PC-9 (cell line): ENCODE measurements around the gene METTL13. TPM values are rescaled to one million over a fixed set of nuclear protein-coding genes. Genes with fewer than 3 reads are reported as not detected.

Experiments used
- BruUV-seq: library from RNA; stranded (reverse); fragments of 400-500 nt; replicated peaks from 2 replicates; lab custom pipeline; 2021; lab: Mats Ljungman, UMichigan
- CTCF ChIA-PET: fragments of 300-600 bp; sonication (Branson Sonifier 250); formaldehyde crosslinking; loops from one replicate; lab custom pipeline; 2022; ENCODE audit warnings: antibody characterized with exemption; lab: Charles Lee
- POLR2A ChIA-PET: fragments of 300-600 bp; sonication (Branson Sonifier 250); formaldehyde crosslinking; loops from one replicate; lab custom pipeline; 2022; ENCODE audit warnings: antibody characterized with exemption; ENCODE audit not compliant: unreplicated experiment; lab: Charles Lee
- DNase-seq, 2 experiments: peaks; one replicate each; pipeline versions ENCODE4 v3.0.0 to v3.0.0-alpha.2; 2015 to 2022; ENCODE audit warnings: mixed read lengths in 1 of 2
- H2AFZ ChIP-seq: fragments of 200-600 bp; sonication (generic); 2 replicates; pipeline ENCODE4 v1.8.1; 2017; ENCODE audit warnings: antibody characterized with exemption
- H3F3A ChIP-seq: fragments of 200-600 bp; sonication (generic); 2 replicates; pipeline ENCODE4 v1.8.1; 2017; ENCODE audit warnings: antibody characterized with exemption, mild to moderate bottlenecking, low read depth; ENCODE audit not compliant: insufficient read depth
- H3K27ac ChIP-seq: fragments of 200-600 bp; sonication (generic); 2 replicates; pipeline ENCODE4 v1.6.1; 2016; ENCODE audit warnings: mixed run types
- H3K27me3 ChIP-seq: fragments of 200-600 bp; sonication (generic); 2 replicates; pipeline ENCODE4 v1.6.1; 2016; ENCODE audit warnings: low read depth, mixed run types; ENCODE audit not compliant: insufficient read depth
- H3K36me3 ChIP-seq: fragments of 200-600 bp; sonication (generic); 2 replicates; pipeline ENCODE4 v1.6.1; 2016; ENCODE audit warnings: low read depth, mixed run types
- H3K4me1 ChIP-seq: fragments of 200-600 bp; sonication (generic); replicated peaks from 2 replicates; pipeline ENCODE4 v1.6.1; 2016; ENCODE audit warnings: mixed run types; ENCODE audit not compliant: insufficient read depth
- H3K4me2 ChIP-seq: fragments of 200-600 bp; sonication (generic); 2 replicates; pipeline ENCODE4 v1.6.1; 2017; ENCODE audit warnings: mixed run types
- H3K4me3 ChIP-seq: fragments of 200-600 bp; sonication (generic); 2 replicates; pipeline ENCODE4 v1.6.1; 2016; ENCODE audit warnings: mixed run types
- H3K79me2 ChIP-seq: fragments of 200-600 bp; sonication (generic); 2 replicates; pipeline ENCODE4 v1.6.1; 2017; ENCODE audit warnings: low read depth, mixed run types
- H3K9me2 ChIP-seq: fragments of 200-600 bp; sonication (generic); 2 replicates; pipeline ENCODE4 v1.8.1; 2017; ENCODE audit warnings: mild to moderate bottlenecking; ENCODE audit not compliant: insufficient read depth
- H3K9me3 ChIP-seq: fragments of 200-600 bp; sonication (generic); 2 replicates; pipeline ENCODE4 v1.8.1; 2016; ENCODE audit warnings: low read depth; ENCODE audit not compliant: insufficient read depth
- H4K20me1 ChIP-seq: fragments of 200-600 bp; sonication (generic); 2 replicates; pipeline ENCODE4 v1.8.1; 2017; ENCODE audit not compliant: insufficient read depth
- EZH2 ChIP-seq: fragments of 200-600 bp; sonication (generic); IDR thresholded peaks from 2 replicates; pipeline ENCODE4 v1.8.0; 2017; ENCODE audit warnings: antibody characterized with exemption, low read depth
- intact Hi-C: fragments of 100-400 bp; cut with micrococcal nuclease; formaldehyde crosslinking; loops from one replicate; pipeline ENCODE4 v1.10.0; 2022; ENCODE audit not compliant: unreplicated experiment
- total RNA-seq: library from RNA; stranded (reverse); gene quantifications from 2 replicates; pipeline ENCODE4 v1.2.3, GENCODE V29; 2021
- TF ChIP-seq, protein P1 (sequence below): fragments of 200-600 bp; sonication (generic); conservative IDR thresholded peaks from 2 replicates; pipeline ENCODE4 v1.6.1; 2017; ENCODE audit warnings: mixed run types, antibody characterized with exemption, mild to moderate bottlenecking, moderate library complexity

Gene METTL13
- total RNA-seq, 1 experiment from 2014 or later = 32.2 TPM

- POLR2A ChIA-PET = no interaction called here
- CTCF ChIA-PET = no interaction called here
- Histone ChIP-seq H3K79me2 (peaks cover 45% of the 10 kb centered on the region), H3K4me1 (peaks cover 10% of the 10 kb centered on the region), H3K27me3 (no peaks in the 10 kb centered on the region), H3K27ac (no peak overlapping the region), H3K4me2 (no peak overlapping the region), H3K36me3 (peaks cover 38% of the 10 kb centered on the region), H4K20me1 (peaks cover 14% of the 10 kb centered on the region; the same call in 1 of the 2 replicates), H3K9me2 (no peaks in the 10 kb centered on the region), H2AFZ (no peak overlapping the region), H3K4me3 (no peak overlapping the region), H3K9me3 (no peaks in the 10 kb centered on the region), H3F3A (peaks cover 8% of the 10 kb centered on the region; the same call in 1 of the 2 replicates)
- no TSS peak for BruUV-seq
- TF ChIP-seq, protein P1, sequence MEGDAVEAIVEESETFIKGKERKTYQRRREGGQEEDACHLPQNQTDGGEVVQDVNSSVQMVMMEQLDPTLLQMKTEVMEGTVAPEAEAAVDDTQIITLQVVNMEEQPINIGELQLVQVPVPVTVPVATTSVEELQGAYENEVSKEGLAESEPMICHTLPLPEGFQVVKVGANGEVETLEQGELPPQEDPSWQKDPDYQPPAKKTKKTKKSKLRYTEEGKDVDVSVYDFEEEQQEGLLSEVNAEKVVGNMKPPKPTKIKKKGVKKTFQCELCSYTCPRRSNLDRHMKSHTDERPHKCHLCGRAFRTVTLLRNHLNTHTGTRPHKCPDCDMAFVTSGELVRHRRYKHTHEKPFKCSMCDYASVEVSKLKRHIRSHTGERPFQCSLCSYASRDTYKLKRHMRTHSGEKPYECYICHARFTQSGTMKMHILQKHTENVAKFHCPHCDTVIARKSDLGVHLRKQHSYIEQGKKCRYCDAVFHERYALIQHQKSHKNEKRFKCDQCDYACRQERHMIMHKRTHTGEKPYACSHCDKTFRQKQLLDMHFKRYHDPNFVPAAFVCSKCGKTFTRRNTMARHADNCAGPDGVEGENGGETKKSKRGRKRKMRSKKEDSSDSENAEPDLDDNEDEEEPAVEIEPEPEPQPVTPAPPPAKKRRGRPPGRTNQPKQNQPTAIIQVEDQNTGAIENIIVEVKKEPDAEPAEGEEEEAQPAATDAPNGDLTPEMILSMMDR = no peak
- no peak for TF ChIP-seq EZH2
- DNase-seq = no peak
- intact Hi-C loops = no loop called here
Observed at GRCh38 chr1:171785766-171786165, 4.3 kb downstream of the METTL13 start.

GRCh38 chr1:171786534-171786933 is 5.1 kb downstream of the METTL13 start:
- intact Hi-C loops = no loop called here
- DNase-seq = no peak
- no peak overlapping the region for H2AFZ ChIP-seq
- peaks cover 14% of the 10 kb centered on the region; the same call in 1 of the 2 replicates for H4K20me1 ChIP-seq
- POLR2A ChIA-PET = no interaction called here
- H3K4me2 ChIP-seq = no peak overlapping the region
- H3K4me1 ChIP-seq = peaks cover 10% of the 10 kb centered on the region
- CTCF ChIA-PET = no interaction called here
- H3K79me2 ChIP-seq = peaks cover 45% of the 10 kb centered on the region
- no TSS peak for BruUV-seq
- no peaks in the 10 kb centered on the region for H3K9me3 ChIP-seq
- H3K27me3 ChIP-seq = no peaks in the 10 kb centered on the region
- TF ChIP-seq EZH2 = no peak
- TF ChIP-seq, protein P1 = no peak
- no peaks in the 10 kb centered on the region for H3K9me2 ChIP-seq
- H3K27ac ChIP-seq = no peak overlapping the region
- H3K4me3 ChIP-seq = no peak overlapping the region
- H3F3A ChIP-seq = 0 out of 2 replicates have a peak, but pooled peaks cover 5% of the 10 kb centered on the region
- H3K36me3 ChIP-seq = peaks cover 41% of the 10 kb centered on the region

- no peak overlapping the region for H2AFZ ChIP-seq
- no peak overlapping the region for H3K27ac ChIP-seq
- no peak overlapping the region for H3K4me2 ChIP-seq
- peaks cover 5% of the 10 kb centered on the region for H3K4me1 ChIP-seq
- H3K9me3 ChIP-seq = no peaks in the 10 kb centered on the region
- no peaks in the 10 kb centered on the region for H3K9me2 ChIP-seq
- intact Hi-C loops = no loop called here
- H3F3A ChIP-seq = no peaks in the 10 kb centered on the region
- peaks cover 50% of the 10 kb centered on the region for H3K36me3 ChIP-seq
- no TSS peak for BruUV-seq
- no peaks in the 10 kb centered on the region for H3K27me3 ChIP-seq
- no peak for DNase-seq
- peaks cover 14% of the 10 kb centered on the region; the same call in 1 of the 2 replicates for H4K20me1 ChIP-seq
- TF ChIP-seq, protein P1 = no peak
- TF ChIP-seq EZH2 = no peak
- ChIA-PET CTCF (no interaction called here), POLR2A (no interaction called here)
- no peak overlapping the region for H3K4me3 ChIP-seq
- peaks cover 32% of the 10 kb centered on the region for H3K79me2 ChIP-seq
Observed at GRCh38 chr1:171787686-171788480, 6.4 kb downstream of the METTL13 start.
